ENCODE data around the gene FKRP.
A peak's percentile ranks its signal among the peaks of the same experiment; 100 is the strongest.
"Not testable (repeated sequence)": the region's sequence is repeated elsewhere in the genome, so short reads cannot be mapped to it uniquely, and the experiment has no call there.

Gene FKRP

GRCh38 chr19:46786236-46787039, 40.6 kb downstream of the FKRP start:
- peak; percentile 38 for DNase-seq

GRCh38 chr19:46787040-46787330, 41.1 kb downstream of the FKRP start:
- no peak for DNase-seq

- DNase-seq = no peak
These were observed 41.7 kb downstream of the FKRP start for GRCh38 chr19:46787331-46788261.

GRCh38 chr19:46788262-46788967, 42.6 kb downstream of the FKRP start, which contains the start of gene SLC1A5:
Gene SLC1A5 (minus strand): TSS chr19:46788594. CDS start chr19:46787965, 629 bp downstream.
- DNase-seq = peak; percentile 90

GRCh38 chr19:46788968-46789338, 43.1 kb downstream of the FKRP start:
- no peak for DNase-seq

GRCh38 chr19:46789371-46789770, 43.5 kb downstream of the FKRP start:
- no peak for DNase-seq

GRCh38 chr19:46791944-46792343, 46.1 kb downstream of the FKRP start:
- no peak for DNase-seq

GRCh38 chr19:46797881-46798280, 52.0 kb downstream of the FKRP start:
- DNase-seq = no peak

- no peak for DNase-seq
These were observed 52.9 kb downstream of the FKRP start for GRCh38 chr19:46798713-46799112.

- DNase-seq = no peak
These were observed 56.3 kb downstream of the FKRP start for GRCh38 chr19:46802152-46802551.

- no peak for DNase-seq
These were observed 57.7 kb downstream of the FKRP start for GRCh38 chr19:46803555-46803954.

- DNase-seq = not testable (repeated sequence)
These were observed 58.6 kb downstream of the FKRP start for GRCh38 chr19:46804432-46804831.

GRCh38 chr19:46806656-46807055, 60.8 kb downstream of the FKRP start:
- no peak for DNase-seq

Measured in NCI-H1694 treated with DMSO at 0.1 percent for 48 hours (cell line).